HG03521 (cell line): Measurements from ENCODE around the gene ZNF521.

Source experiments
- ATAC-seq: cut with Tn5 transposase; IDR thresholded peaks from one replicate; pipeline ENCODE4 v1.9.1; 2021; ENCODE audit warnings: mild to moderate bottlenecking, moderate library complexity; ENCODE audit not compliant: unreplicated experiment

ZNF521 gene

GRCh38 chr18:25351777-25352628, at the start of gene ZNF521:
Gene ZNF521, minus strand, starts transcription at chr18:25352166. Its CDS starts 1,220 bp downstream, at chr18:25350946.
- ATAC-seq = peak; percentile 74

GRCh38 chr18:25399554-25399953, 47.6 kb upstream of the ZNF521 start:
- ATAC-seq = no peak

DNA sequence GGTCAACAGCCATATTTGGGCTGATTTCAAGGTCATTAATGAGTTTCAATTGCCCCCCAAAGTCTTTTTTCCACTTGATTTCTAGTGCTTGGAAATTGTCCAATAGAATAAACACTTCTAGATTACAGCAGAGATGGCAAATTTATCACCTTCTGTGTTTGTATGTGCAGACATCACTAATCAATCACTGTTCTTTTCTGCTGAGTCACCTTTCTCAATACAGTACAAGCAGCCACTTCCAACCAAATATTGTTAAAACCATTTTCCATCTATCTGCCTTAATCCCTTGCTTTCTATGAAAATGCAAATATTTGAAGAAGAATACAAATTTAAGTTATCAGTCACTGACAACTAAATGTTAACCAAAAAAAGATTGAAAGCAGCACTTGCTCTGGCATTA, 40.2 kb upstream of the ZNF521 start:
- no peak for ATAC-seq

DNA sequence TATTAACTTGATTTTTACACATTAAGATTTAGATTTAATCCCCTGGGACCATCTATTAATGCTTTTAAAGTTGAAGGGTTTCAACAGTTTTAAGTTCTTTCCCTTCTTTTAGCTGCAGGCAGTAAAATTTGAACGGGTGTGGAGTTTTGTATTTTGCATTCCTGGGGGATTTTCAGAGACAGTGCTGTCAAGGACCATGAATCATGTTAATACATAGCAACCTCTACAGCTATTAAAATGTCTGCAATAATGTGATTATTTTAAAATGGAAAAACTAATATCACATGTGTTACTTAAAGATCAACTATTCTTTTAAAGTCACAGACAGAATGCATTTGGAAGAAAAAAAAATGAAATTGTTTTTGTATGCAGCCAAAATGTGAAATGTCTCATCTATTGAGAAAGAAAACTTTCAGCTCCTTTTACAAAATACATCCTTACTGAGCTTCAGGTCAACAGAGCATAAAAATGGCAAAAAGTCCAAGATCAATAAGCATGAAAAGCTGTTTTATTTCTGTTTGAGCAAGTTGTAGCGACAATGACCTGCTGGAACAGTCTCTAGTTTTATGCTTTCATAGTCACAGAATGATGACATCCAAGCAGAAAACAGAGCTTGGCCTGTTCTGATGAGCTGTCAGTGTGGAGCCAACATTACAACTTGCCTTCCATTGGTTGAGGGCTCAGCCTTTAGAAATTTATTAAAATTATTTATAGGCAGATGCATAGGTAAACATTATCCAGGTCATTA, 21.6 kb upstream of the ZNF521 start:
- ATAC-seq = no peak

DNA sequence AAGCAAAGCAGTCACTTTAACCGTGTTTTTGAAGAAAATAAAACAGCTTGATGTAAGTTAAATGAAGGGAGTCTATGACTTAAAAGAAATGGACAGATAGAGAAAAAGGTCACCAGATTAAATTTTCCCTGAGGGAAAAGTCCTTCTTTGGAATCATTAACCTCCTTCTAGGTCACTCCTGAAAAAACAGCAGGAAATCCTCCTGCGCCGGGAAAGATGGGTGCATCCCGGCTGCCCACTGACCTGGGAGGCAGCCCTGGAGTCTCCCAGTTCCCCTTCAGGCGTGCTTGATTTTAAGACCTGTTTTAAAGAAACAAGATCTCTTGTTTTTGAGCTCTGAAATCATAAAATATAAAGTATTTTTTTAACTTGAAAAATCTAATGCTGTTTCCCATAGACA, 18.4 kb upstream of the ZNF521 start:
- ATAC-seq = no peak

- no peak for ATAC-seq
Measured at GRCh38 chr18:25365242-25365641, 13.3 kb upstream of the ZNF521 start.

- ATAC-seq = no peak
Measured at GRCh38 chr18:25364732-25365131, 12.8 kb upstream of the ZNF521 start.

DNA sequence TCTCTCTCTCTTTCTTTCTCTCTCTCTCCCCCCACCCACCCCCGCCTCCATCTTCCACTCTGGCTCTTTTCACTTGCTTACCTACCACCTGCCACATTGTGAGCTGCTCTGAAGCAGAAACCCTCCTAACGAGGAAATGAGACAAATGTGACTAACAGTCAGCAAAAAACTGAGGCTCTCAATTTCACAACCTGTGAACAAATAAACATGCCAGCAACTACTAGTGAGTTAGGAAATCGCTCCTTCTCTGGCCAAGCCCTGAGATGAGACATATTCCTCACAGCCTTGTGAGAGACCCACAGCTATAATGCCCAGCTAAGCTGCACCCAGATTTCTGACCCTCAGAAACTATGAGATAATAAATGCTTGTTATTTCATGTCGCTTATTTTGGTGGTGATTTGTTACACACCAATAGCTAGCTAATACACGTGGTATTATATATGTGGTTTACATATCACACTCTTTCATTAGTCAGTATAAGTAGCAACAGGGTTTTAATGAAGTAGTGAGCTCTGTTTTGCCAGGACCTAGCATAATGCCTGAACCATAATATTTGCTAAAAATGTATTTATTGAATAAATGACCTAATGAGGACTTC, 8.4 kb upstream of the ZNF521 start:
- no peak for ATAC-seq

GRCh38 chr18:25353080-25353479, 1.1 kb upstream of the ZNF521 start:
- ATAC-seq = no peak

DNA sequence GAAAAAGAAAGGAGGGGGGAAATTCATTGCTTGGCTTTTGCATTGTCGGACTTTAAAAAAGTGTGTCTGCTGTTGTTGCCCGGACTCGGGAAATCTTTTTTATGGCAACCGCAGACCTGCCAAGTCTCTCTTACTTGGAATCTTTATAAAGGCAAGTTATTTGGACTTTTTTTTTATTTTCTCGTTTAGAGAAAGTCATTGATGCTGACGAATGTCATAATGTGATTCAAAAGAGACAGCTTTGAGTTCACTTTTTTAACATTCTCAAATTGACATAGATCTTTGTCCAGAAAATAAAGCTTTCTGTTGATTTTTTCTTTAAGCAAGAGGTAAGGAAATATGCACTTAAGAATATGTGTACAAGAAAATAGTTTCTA, 651 bp upstream of the ZNF521 start:
- ATAC-seq = no peak

DNA sequence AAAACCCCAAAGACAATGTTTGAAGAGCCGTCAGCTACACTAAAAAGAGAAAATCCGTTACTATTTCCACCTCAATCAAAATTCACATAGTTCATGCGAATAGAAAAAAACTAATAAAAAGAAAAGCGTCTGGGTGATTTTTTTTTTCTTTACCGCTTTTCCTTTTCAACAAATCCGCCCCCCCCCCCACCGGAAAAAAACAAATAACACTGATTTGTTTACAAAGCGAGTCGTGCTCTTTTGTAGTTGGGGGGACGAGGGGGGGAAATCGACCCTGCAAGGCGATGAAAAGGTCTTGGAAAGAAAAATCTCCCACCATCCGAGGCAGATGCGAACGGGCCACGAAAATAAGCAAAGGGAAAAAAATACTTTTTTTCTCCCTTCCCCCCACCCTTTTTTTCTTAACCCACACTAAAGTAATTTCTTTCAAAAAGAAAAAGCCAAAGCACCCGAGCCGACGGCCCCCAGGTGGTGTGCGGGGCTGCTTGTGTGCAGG, 638 bp downstream of the ZNF521 start:
- no peak for ATAC-seq

GRCh38 chr18:25350489-25351251, 1.3 kb downstream of the ZNF521 start:
- ATAC-seq = no peak

DNA sequence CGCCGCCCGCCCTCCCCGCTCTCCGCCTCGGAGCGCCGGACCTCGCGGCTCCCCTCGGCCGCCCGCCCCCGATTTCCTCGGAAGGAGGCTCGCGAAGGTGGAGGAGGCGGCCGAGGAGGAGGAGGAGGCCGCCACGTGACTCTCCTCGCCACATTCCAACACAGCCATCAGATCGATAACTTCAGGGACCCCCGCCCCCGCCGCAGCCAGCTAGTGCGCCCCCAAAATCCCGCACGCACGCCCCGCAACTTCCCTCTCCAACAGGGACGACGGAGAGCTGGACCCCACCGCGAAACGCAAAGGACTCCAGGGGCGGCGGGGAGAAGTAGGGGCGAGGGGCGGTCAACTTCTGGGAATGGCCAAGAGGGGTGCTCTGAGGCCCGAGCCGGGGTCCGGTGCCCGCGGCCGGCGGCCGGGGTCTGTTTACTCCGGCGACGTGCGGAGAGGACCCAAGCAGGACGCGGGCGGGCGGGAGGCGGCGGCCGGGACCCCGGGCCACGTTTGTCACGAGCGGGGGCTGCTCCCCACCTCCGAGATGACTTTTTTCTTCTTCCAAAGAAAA, 2.0 kb downstream of the ZNF521 start:
- no peak for ATAC-seq

- no peak for ATAC-seq
Measured at GRCh38 chr18:25349131-25349925, 2.6 kb downstream of the ZNF521 start.

DNA sequence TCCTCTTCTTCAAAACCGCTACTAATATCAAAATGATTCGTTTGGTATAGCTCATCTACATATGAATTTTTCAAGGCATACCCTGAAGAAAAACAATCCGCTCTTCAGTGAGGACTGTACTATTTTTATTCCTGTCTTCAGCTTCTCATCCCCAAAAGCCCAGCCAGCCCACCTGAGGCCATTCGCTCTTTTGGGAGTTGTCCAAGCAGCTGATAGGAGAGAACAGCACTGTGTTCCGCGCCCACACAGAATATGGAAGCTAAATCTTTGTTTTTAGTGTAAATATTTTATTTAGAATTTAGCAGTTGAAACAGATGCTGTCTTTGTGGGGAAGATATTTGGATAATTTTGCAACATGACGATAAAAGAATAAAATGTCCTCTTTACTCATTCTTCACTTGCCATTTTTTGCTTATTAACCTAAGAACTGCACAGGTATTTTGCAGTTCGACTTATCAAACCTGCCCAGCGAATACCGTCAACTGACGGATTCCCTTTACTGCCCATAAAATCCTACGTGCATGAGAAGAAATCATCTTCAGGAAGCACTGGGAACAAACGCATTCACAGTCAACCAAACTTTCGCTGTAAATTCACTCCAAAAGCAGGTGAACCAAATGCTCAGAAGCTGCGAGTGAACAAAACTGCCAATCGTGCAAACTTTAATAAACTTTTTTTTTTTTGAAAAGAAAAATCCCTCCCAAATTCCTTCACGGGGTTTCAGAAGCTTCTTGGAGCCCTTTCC, 3.4 kb downstream of the ZNF521 start:
- ATAC-seq = no peak

DNA sequence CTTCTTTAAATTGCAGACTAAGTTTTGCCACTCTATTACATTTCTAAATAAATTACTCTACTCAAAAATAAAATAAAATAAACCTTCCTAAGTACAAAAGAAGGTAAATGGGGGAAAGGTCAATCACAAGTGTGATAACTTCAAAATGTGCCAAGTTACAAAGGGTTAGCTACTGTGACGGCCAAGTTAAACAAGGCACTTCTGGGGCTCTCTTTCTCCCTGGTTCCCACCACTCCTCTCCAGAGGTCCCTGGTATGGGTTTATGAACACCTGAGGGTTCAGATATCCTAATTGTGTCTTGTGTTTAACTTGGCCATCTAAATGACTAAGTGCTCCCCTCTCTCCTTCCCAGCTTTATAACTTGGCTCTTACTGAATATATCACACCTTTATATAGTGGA, 5.4 kb downstream of the ZNF521 start:
- ATAC-seq = no peak

DNA sequence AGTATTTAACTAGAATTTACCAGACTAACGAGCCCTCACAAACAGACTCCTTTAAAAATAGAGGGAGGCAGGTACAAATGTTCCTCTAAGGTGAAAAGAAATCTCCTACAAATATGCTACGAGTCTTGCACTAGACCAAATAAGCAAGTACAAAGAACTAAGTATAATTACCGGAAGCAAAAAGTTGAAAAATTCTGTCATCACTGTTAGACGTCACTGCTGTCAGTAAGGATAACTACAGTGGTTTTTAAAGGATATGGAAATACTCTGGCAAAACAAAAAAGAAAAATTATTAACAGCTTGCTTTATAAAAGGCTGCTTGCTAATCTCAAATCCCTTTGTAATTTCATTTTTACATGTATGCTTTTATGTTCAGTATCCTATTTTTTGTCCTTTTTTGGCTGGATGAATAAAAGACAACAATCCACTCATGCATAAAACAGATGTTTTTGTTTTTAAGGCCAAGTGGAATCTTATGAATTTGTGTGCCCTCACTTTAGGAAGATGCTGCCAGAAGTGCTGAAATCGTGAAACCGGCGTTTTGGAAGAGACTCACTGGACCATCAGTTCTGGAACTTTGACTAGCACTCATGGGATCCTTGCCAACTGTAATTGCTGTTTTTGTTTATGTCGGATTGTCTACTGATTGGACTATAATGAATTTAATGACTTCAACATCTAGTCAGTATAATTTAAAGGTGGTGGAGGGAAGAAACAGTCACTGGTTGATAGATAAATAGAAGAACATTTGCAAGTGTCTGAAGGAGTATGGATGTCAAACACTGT, 6.7 kb downstream of the ZNF521 start:
- no peak for ATAC-seq

DNA sequence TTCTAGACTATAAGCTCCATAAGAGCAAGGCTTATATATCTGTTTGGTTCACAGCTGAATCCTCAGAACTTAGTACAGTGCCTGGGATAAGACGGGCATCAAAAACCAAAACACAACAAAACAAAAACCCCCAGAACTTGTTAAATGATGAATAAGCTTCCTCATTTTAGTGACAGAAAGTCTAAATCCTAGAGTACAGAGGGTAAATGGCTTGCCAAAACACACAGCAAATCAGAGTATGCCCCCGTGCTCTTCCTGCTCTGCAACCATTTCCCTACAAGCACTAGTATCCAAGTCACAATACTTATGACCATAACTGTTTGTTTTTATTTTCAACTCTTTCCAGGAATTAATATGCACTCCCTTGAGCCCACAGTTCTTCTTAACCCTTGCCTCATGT, 10.1 kb downstream of the ZNF521 start:
- no peak for ATAC-seq
